Hair follicular keratinocyte (primary cell): Measurements from ENCODE around the gene RPL39. TPM values are rescaled to one million over a fixed set of nuclear protein-coding genes. Genes with fewer than 3 reads are reported as not detected.

Source experiments
- total RNA-seq: library from RNA; depleted of rRNA; stranded (reverse); fragments of >200 nt; gene quantifications from 2 replicates; pipeline ENCODE4 v1.2.3, GENCODE V29; 2015

The RPL39 gene
- 5,686 and 6,700 TPM in 2 replicates for total RNA-seq

DNA sequence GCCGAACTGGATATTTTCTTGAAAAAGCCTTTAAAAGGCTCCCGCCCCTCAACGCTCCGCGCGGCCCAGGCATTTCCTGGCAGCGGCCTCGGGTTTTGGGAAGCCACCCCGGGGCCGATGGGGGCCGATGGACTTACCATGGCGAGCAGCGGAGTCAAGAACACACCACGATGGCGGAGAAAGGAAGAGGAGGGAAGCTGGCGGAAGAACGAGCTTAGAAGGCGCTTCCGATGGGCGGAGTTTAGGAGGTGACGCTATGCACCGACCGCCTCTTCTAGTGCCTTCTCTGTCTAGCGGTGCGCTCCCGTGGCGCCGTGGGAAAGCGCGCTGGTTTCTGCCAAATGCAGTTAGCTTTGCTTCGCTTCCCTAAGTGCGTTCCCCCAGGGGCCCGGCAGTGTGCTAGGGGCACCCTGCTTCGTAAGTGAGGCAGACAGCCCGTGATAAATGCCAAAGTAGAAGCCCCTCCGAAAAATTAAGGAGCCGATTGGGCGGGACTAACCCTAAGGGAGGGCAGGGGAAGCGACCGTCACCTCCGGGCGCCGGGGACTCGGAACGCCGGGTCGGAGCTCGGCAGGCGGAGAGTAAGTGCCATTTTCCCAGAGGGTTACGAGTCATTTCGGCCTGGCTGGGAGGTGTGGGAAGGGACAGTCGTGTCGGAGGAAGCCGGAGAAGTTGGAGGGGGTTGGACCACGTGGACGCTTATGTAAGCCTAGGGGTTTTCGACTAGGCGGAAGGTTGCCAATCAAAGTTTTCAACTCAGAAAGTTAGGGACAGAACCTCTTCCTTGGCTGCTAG is at the start of gene RPL39:
TSS of gene RPL39 (minus strand) at position 194 of the 795 bp plus-strand sequence. CDS start at position 140, 54 bp downstream.

GRCh38 chrX:119757979-119758730 is 33.3 kb downstream of the RPL39 start, which contains the start of gene SOWAHD:
TSS of gene SOWAHD (plus strand) at chrX:119758588. CDS start at chrX:119758668, 80 bp downstream.

Other genes starting within 250 kb of the RPL39 start
- 13.9 and 22.4 TPM in 2 replicates for gene STEEP1, start 226.2 kb downstream of the RPL39 start, total RNA-seq
- gene UBE2A, start 217.1 kb downstream of the RPL39 start, total RNA-seq: 29.8 and 31.2 TPM in 2 replicates
- 5.5 and 10.5 TPM in 2 replicates for gene NKRF, start 185.2 kb downstream of the RPL39 start, total RNA-seq
- gene SEPTIN6, start 98.5 kb downstream of the RPL39 start, total RNA-seq: 8.2 and 9.0 TPM in 2 replicates
- gene SOWAHD, start 33.0 kb downstream of the RPL39 start, total RNA-seq: 0.68 TPM in 1 of 2 replicates, not detected in the other
- 2.7 and 2.9 TPM in 2 replicates for gene UPF3B, start 61.3 kb upstream of the RPL39 start, total RNA-seq
- gene RNF113A, start 80.1 kb upstream of the RPL39 start, total RNA-seq: 11.6 and 14.5 TPM in 2 replicates
- gene NDUFA1, start 80.2 kb upstream of the RPL39 start, total RNA-seq: 85.8 and 89.1 TPM in 2 replicates
- not detected in 2 replicates for gene AKAP14, start 104.3 kb upstream of the RPL39 start, total RNA-seq
- 2.7 and 4.1 TPM in 2 replicates for gene NKAP, start 152.1 kb upstream of the RPL39 start, total RNA-seq